Body of pancreas (tissue), 4 donors: ENCODE results near the gene SYNE2.

Experiments used
- POLR2A ChIP-seq, 3 donors: fragments of 450-650 bp; IDR thresholded peaks; one replicate each; pipeline ENCODE4 v1.6.1; 2016; ENCODE audit warnings: antibody characterized with exemption in 3 of 3, mild to moderate bottlenecking in 2 of 3
- TF ChIP-seq, protein P1 (sequence below), 7 experiments: fragments of 450-650 bp in 4 of 7; fragments of 200-600 bp in 3 of 7; sonication (generic) in 3 of 7; IDR thresholded peaks; one replicate each; pipeline ENCODE4 v1.5.1; 2016 to 2019; ENCODE audit warnings: antibody characterized with exemption in 7 of 7

DNA sequence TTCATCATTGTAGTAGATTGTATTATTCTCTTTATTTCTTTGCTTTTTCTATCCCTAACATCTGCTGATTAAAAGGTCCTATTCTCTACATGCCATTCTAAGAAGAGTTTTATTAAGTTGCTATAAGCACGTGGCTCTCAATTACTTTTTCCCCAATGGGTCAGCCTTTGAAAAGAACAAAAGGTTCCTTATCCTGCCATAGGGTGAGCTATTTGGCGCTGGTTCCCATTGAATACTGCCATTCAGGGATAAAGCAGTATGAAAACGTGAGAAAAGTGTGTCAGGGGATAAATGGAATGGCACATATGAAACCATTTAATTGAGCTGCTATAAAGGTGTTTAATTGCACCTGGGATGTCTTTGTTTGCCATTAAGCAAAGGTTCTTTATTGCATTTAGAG is 80.9 kb downstream of the SYNE2 start:
- TF ChIP-seq, protein P1, sequence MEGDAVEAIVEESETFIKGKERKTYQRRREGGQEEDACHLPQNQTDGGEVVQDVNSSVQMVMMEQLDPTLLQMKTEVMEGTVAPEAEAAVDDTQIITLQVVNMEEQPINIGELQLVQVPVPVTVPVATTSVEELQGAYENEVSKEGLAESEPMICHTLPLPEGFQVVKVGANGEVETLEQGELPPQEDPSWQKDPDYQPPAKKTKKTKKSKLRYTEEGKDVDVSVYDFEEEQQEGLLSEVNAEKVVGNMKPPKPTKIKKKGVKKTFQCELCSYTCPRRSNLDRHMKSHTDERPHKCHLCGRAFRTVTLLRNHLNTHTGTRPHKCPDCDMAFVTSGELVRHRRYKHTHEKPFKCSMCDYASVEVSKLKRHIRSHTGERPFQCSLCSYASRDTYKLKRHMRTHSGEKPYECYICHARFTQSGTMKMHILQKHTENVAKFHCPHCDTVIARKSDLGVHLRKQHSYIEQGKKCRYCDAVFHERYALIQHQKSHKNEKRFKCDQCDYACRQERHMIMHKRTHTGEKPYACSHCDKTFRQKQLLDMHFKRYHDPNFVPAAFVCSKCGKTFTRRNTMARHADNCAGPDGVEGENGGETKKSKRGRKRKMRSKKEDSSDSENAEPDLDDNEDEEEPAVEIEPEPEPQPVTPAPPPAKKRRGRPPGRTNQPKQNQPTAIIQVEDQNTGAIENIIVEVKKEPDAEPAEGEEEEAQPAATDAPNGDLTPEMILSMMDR (IDR thresholded peaks at IDR 0.05) = no peak
- no peak for TF ChIP-seq POLR2A (IDR thresholded peaks at IDR 0.05)
